Astrocyte of the cerebellum (primary cell): ENCODE data around the gene MUC5B.

Source experiments
- DNase-seq: peaks from one replicate; pipeline ENCODE4 v3.0.0-alpha.2; 2011; ENCODE audit warnings: low read depth
- H3K4me3 ChIP-seq: 2 replicates; pipeline ENCODE4 v1.5.1; 2011; ENCODE audit warnings: mild to moderate bottlenecking, low read depth, low read length, moderate library complexity
- CTCF ChIP-seq: IDR thresholded peaks from 2 replicates; pipeline ENCODE4 v1.5.1; 2012; ENCODE audit warnings: low read length, low read depth, moderate library complexity, mild to moderate bottlenecking; ENCODE audit errors: missing control alignments
- in situ Hi-C: cut with HindIII; loops from 2 replicates; pipeline ENCODE4 v1.10.0; 2017; ENCODE audit warnings: low sequenced_read_pairs

The MUC5B gene

GRCh38 chr11:1219446-1219833 is 3.4 kb upstream of the MUC5B start:
- H3K4me3 ChIP-seq: no peak overlapping the region
- DNase-seq: no peak
- TF ChIP-seq CTCF: no peak
- in situ Hi-C loops: no loop called here

- no peak for DNase-seq
- TF ChIP-seq CTCF: no peak
- H3K4me3 ChIP-seq: no peak overlapping the region
- in situ Hi-C loops: no loop called here
These were observed 2.7 kb upstream of the MUC5B start for GRCh38 chr11:1219834-1220815.

- DNase-seq: no peak
These were observed 1.7 kb upstream of the MUC5B start for GRCh38 chr11:1220941-1221721.

GRCh38 chr11:1221848-1222311 is 986 bp upstream of the MUC5B start:
- no peak overlapping the region for H3K4me3 ChIP-seq
- no peak for DNase-seq
- TF ChIP-seq CTCF: no peak
- in situ Hi-C loops: no loop called here

More at GRCh38 chr11:1220941-1221721, 1.7 kb upstream of the MUC5B start:
- in situ Hi-C loops: no loop called here
- no peak overlapping the region for H3K4me3 ChIP-seq
- no peak for TF ChIP-seq CTCF

GRCh38 chr11:1223346-1224110 is 662 bp downstream of the MUC5B start:
- no peak for DNase-seq
- TF ChIP-seq CTCF: no peak
- in situ Hi-C loops: no loop called here
- no peak overlapping the region for H3K4me3 ChIP-seq

GRCh38 chr11:1224111-1224490 is 1.2 kb downstream of the MUC5B start:
- TF ChIP-seq CTCF: no peak
- no peak for DNase-seq
- in situ Hi-C loops: no loop called here
- no peak overlapping the region for H3K4me3 ChIP-seq
